Measurements from ENCODE around the gene MMP25. TPM values are rescaled to one million over a fixed set of nuclear protein-coding genes. Genes with fewer than 3 reads are reported as not detected.

MMP25 gene
- total and polyA plus RNA-seq, 9 of the 15 experiments (the other 6 are each of a cell fraction or from before 2014, with no cell fraction given): 0.03 to 0.04 TPM; not detected in 7

DNA sequence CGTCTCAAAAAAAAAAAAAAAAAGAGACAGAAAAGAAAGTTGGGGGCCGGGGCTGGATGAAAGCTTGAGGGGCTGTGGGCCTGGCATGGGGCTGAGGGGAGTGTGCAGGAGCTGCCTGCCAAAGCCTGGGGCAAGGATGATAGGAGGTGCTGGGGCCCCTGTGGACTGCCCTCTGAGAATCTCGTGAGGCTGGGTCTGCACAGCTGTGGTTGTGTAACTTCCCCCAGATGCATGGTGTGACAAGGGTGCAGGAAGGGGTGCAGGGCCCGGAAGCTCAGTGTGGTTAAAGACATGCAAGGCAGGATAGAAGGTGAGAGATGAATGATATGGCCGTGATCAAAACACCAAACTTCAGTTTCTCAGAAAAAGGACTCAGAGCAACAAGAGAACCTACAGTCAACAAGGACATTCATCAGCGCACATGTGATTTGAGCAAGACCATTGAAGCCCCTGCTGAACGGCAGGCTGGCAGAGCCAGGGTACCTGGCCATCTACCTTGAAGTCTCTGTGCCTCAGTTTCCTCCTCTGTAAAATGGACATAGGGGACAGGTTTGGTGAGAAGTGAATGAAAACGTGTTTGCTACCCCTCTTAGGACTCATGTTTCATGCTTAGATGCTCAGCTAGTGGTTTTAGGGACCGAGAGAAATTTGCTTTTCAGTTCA lies 28.6 kb downstream of the MMP25 start:
- FAIRE-seq: no peak
- CTCF ChIA-PET (ENCODE audit: low intra/inter-chr PET ratio): no interaction called here
- no TSS peak for BruUV-seq (replicated peaks)
- in situ Hi-C loops (cut with MboI) (no loop called here), intact Hi-C loops (cut with micrococcal nuclease) (no loop called here)
- Histone ChIP-seq H3K79me2 (ENCODE audit: control insufficient read depth, insufficient read depth, low read length) (no peaks in the 10 kb centered on the region), H3K36me3 (ENCODE audit: control insufficient read depth, insufficient read depth, low read length) (no peaks in the 10 kb centered on the region), H3K27ac (ENCODE audit: extremely low read depth, low read depth, low read length) (no peak overlapping the region), H3K27me3 (ENCODE audit: control insufficient read depth in 2 of 2, insufficient read depth in 2 of 2, low read length in 2 of 2) (peaks cover 7 to 15% of the 10 kb centered on the region in 2 experiments), H3K4me3 (no peak overlapping the region), H2AFZ (ENCODE audit: low read depth, low read length) (no peak overlapping the region), H4K20me1 (replicated peaks; ENCODE audit: control insufficient read depth, insufficient read depth, low read length) (no peaks in the 10 kb centered on the region), H3K9me1 (ENCODE audit: control insufficient read depth, insufficient read depth, low read length) (no peaks in the 10 kb centered on the region), H3K4me2 (ENCODE audit: insufficient read depth, low read length) (no peak overlapping the region), H3K4me1 (replicated peaks in 1 of 2; ENCODE audit: control insufficient read depth in 2 of 2, insufficient read depth in 2 of 2, low read length in 2 of 2) (peaks cover 6 to 16% of the 10 kb centered on the region in 2 experiments; a peak in 4 of 5 replicates), H3K9me3 (replicated peaks; ENCODE audit: control insufficient read depth, insufficient read depth, low read depth, low read length) (no peaks in the 10 kb centered on the region), H3K9ac (ENCODE audit: insufficient read depth in 1 of 2, low read depth in 2 of 2, low read length in 2 of 2) (0 out of 4 replicates have a peak overlapping the region, but pooled peaks of 1 of the 2 experiments have one; percentile 33)
- ATAC-seq: no peak
- peak in 2 of 4 experiments; percentile 17 to 24 for DNase-seq (ENCODE audit: extremely low read depth in 1 of 4, low spot score in 3 of 4)
- POLR2A ChIA-PET: interaction anchor here (1.1 kb wide), 1 partner anchor 55 kb away, joined by 4 read pairs; the partner anchor contains the start of gene TNFRSF12A
- 8% methylated on average over 8 of the region's 9 CpGs for WGBS (ENCODE audit: insufficient coverage, low coverage, missing lambda C conversion rate)
- TF ChIP-seq NFE2 (IDR thresholded peaks at IDR 0.05; ENCODE audit: low read depth) (no peak), DDX20 (tag; IDR thresholded peaks at IDR 0.05; ENCODE audit: low read depth) (no peak), ILF3 (IDR thresholded peaks at IDR 0.05; ENCODE audit: borderline replicate concordance) (no peak), GATA2 (CRISPR knock-in tag; IDR thresholded peaks at IDR 0.05) (peak; percentile 10; the same call in 1 of the 2 replicates), FOXM1 (IDR thresholded peaks at IDR 0.05; ENCODE audit: low read depth) (no peak), FOXM1 (CRISPR knock-in tag; IDR thresholded peaks at IDR 0.05; ENCODE audit: low read depth) (no peak), LCOR (CRISPR knock-in tag; IDR thresholded peaks at IDR 0.05) (no peak), FOXJ2 (tag; IDR thresholded peaks at IDR 0.05) (no peak), NCOR1 (IDR thresholded peaks at IDR 0.05) (no peak), LARP7 (IDR thresholded peaks at IDR 0.05) (no peak), ZNF24 (IDR thresholded peaks at IDR 0.05) (no peak)
- TF ChIP-seq, protein P1, sequence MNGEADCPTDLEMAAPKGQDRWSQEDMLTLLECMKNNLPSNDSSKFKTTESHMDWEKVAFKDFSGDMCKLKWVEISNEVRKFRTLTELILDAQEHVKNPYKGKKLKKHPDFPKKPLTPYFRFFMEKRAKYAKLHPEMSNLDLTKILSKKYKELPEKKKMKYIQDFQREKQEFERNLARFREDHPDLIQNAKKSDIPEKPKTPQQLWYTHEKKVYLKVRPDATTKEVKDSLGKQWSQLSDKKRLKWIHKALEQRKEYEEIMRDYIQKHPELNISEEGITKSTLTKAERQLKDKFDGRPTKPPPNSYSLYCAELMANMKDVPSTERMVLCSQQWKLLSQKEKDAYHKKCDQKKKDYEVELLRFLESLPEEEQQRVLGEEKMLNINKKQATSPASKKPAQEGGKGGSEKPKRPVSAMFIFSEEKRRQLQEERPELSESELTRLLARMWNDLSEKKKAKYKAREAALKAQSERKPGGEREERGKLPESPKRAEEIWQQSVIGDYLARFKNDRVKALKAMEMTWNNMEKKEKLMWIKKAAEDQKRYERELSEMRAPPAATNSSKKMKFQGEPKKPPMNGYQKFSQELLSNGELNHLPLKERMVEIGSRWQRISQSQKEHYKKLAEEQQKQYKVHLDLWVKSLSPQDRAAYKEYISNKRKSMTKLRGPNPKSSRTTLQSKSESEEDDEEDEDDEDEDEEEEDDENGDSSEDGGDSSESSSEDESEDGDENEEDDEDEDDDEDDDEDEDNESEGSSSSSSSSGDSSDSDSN (IDR thresholded peaks at IDR 0.05; ENCODE audit: borderline replicate concordance in 1 of 2, low read depth in 2 of 2, low read length in 2 of 2): no peak
- TF ChIP-seq, protein P2, sequence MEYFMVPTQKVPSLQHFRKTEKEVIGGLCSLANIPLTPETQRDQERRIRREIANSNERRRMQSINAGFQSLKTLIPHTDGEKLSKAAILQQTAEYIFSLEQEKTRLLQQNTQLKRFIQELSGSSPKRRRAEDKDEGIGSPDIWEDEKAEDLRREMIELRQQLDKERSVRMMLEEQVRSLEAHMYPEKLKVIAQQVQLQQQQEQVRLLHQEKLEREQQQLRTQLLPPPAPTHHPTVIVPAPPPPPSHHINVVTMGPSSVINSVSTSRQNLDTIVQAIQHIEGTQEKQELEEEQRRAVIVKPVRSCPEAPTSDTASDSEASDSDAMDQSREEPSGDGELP (CRISPR knock-in tag; IDR thresholded peaks at IDR 0.05; ENCODE audit: borderline replicate concordance): peak; percentile 15; the same call in 1 of the 2 replicates
- TF ChIP-seq, protein P3, sequence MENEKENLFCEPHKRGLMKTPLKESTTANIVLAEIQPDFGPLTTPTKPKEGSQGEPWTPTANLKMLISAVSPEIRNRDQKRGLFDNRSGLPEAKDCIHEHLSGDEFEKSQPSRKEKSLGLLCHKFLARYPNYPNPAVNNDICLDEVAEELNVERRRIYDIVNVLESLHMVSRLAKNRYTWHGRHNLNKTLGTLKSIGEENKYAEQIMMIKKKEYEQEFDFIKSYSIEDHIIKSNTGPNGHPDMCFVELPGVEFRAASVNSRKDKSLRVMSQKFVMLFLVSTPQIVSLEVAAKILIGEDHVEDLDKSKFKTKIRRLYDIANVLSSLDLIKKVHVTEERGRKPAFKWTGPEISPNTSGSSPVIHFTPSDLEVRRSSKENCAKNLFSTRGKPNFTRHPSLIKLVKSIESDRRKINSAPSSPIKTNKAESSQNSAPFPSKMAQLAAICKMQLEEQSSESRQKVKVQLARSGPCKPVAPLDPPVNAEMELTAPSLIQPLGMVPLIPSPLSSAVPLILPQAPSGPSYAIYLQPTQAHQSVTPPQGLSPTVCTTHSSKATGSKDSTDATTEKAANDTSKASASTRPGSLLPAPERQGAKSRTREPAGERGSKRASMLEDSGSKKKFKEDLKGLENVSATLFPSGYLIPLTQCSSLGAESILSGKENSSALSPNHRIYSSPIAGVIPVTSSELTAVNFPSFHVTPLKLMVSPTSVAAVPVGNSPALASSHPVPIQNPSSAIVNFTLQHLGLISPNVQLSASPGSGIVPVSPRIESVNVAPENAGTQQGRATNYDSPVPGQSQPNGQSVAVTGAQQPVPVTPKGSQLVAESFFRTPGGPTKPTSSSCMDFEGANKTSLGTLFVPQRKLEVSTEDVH (IDR thresholded peaks at IDR 0.05; ENCODE audit: low read depth, partially characterized antibody): no peak

All from K562 (cell line).